Measurements from ENCODE around the gene EML1. TPM values are rescaled to one million over a fixed set of nuclear protein-coding genes. Genes with fewer than 3 reads are reported as not detected.

Gene EML1
- total RNA-seq, 1 experiment from 2014 or later, result 16.1 TPM

DNA sequence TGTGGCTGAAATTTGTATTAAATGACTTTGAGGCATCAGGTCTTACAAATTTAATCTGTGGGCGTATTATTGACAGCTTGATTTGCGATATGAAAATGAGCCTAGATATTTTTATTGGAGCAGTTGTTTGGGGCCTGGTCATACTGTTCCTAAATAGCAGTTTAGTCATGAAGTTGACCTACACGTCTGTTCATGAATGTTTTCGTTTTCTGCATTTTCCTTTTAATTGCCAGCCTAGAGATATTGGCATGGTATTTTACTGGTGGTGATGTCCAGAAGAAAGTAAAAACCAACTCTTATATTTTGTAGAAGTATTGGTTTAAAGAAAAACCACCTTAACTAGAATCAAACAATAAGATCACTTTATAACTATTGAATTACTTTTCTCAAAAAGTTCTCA is 1.8 kb downstream of the EML1 start:
- ATAC-seq (no peak), DNase-seq (ENCODE audit: low spot score) (no peak)
- Mint-ChIP-seq H3K9me3 (no peaks in the 10 kb centered on the region), H3K36me3 (no peaks in the 10 kb centered on the region), H3K27me3 (ENCODE audit: low read depth) (peaks cover 20% of the 10 kb centered on the region), H3K4me1 (peaks cover 22% of the 10 kb centered on the region), H3K27ac (no peak overlapping the region), H3K4me3 (0 out of 2 replicates have a peak overlapping the region, but pooled peaks have one; percentile 70)
- ChIA-PET POLR2A (no interaction called here), CTCF (no interaction called here)
- no peak for TF ChIP-seq PRDM15 (CRISPR knock-in tag; IDR thresholded peaks at IDR 0.05)
- no peak for TF ChIP-seq HMGXB4 (CRISPR knock-in tag; IDR thresholded peaks at IDR 0.05)
- no peak for TF ChIP-seq ZNF317 (CRISPR knock-in tag; IDR thresholded peaks at IDR 0.05; ENCODE audit: borderline replicate concordance, low read depth)
- no peak for TF ChIP-seq SMAD4 (CRISPR knock-in tag; IDR thresholded peaks at IDR 0.05)
- TF ChIP-seq, protein P1, sequence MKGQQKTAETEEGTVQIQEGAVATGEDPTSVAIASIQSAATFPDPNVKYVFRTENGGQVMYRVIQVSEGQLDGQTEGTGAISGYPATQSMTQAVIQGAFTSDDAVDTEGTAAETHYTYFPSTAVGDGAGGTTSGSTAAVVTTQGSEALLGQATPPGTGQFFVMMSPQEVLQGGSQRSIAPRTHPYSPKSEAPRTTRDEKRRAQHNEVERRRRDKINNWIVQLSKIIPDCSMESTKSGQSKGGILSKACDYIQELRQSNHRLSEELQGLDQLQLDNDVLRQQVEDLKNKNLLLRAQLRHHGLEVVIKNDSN (CRISPR knock-in tag; IDR thresholded peaks at IDR 0.05), result no peak
- no peak for TF ChIP-seq NFATC4 (CRISPR knock-in tag; IDR thresholded peaks at IDR 0.05)
- no peak for TF ChIP-seq ZNF138 (CRISPR knock-in tag; conservative IDR thresholded peaks at IDR 0.05)
- TF ChIP-seq E2F4 (CRISPR knock-in tag; IDR thresholded peaks at IDR 0.05; ENCODE audit: borderline replicate concordance, low read depth), result no peak
- TF ChIP-seq, protein P2, sequence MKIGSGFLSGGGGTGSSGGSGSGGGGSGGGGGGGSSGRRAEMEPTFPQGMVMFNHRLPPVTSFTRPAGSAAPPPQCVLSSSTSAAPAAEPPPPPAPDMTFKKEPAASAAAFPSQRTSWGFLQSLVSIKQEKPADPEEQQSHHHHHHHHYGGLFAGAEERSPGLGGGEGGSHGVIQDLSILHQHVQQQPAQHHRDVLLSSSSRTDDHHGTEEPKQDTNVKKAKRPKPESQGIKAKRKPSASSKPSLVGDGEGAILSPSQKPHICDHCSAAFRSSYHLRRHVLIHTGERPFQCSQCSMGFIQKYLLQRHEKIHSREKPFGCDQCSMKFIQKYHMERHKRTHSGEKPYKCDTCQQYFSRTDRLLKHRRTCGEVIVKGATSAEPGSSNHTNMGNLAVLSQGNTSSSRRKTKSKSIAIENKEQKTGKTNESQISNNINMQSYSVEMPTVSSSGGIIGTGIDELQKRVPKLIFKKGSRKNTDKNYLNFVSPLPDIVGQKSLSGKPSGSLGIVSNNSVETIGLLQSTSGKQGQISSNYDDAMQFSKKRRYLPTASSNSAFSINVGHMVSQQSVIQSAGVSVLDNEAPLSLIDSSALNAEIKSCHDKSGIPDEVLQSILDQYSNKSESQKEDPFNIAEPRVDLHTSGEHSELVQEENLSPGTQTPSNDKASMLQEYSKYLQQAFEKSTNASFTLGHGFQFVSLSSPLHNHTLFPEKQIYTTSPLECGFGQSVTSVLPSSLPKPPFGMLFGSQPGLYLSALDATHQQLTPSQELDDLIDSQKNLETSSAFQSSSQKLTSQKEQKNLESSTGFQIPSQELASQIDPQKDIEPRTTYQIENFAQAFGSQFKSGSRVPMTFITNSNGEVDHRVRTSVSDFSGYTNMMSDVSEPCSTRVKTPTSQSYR (CRISPR knock-in tag; IDR thresholded peaks at IDR 0.05), result no peak
- no peak for TF ChIP-seq NFE2L1 (CRISPR knock-in tag; IDR thresholded peaks at IDR 0.05)
- TF ChIP-seq, protein P3, sequence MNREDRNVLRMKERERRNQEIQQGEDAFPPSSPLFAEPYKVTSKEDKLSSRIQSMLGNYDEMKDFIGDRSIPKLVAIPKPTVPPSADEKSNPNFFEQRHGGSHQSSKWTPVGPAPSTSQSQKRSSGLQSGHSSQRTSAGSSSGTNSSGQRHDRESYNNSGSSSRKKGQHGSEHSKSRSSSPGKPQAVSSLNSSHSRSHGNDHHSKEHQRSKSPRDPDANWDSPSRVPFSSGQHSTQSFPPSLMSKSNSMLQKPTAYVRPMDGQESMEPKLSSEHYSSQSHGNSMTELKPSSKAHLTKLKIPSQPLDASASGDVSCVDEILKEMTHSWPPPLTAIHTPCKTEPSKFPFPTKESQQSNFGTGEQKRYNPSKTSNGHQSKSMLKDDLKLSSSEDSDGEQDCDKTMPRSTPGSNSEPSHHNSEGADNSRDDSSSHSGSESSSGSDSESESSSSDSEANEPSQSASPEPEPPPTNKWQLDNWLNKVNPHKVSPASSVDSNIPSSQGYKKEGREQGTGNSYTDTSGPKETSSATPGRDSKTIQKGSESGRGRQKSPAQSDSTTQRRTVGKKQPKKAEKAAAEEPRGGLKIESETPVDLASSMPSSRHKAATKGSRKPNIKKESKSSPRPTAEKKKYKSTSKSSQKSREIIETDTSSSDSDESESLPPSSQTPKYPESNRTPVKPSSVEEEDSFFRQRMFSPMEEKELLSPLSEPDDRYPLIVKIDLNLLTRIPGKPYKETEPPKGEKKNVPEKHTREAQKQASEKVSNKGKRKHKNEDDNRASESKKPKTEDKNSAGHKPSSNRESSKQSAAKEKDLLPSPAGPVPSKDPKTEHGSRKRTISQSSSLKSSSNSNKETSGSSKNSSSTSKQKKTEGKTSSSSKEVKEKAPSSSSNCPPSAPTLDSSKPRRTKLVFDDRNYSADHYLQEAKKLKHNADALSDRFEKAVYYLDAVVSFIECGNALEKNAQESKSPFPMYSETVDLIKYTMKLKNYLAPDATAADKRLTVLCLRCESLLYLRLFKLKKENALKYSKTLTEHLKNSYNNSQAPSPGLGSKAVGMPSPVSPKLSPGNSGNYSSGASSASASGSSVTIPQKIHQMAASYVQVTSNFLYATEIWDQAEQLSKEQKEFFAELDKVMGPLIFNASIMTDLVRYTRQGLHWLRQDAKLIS (CRISPR knock-in tag; IDR thresholded peaks at IDR 0.05; ENCODE audit: borderline replicate concordance), result no peak
- no peak for TF ChIP-seq ATF1 (CRISPR knock-in tag; IDR thresholded peaks at IDR 0.05)
- no peak for TF ChIP-seq KAT7 (CRISPR knock-in tag; IDR thresholded peaks at IDR 0.05; ENCODE audit: borderline replicate concordance)
- TF ChIP-seq SP1 (CRISPR knock-in tag; conservative IDR thresholded peaks at IDR 0.05), result no peak
- no peak for TF ChIP-seq ZNF423 (CRISPR knock-in tag; IDR thresholded peaks at IDR 0.05)
- TF ChIP-seq GTF2I (CRISPR knock-in tag; conservative IDR thresholded peaks at IDR 0.05), result no peak
- TF ChIP-seq TEAD1 (CRISPR knock-in tag; IDR thresholded peaks at IDR 0.05), result no peak
- no peak for TF ChIP-seq GRHL2 (CRISPR knock-in tag; IDR thresholded peaks at IDR 0.05; ENCODE audit: insufficient replicate concordance, severe bottlenecking)
- TF ChIP-seq MLX (CRISPR knock-in tag; IDR thresholded peaks at IDR 0.05), result no peak
- no peak for TF ChIP-seq ZNF263 (CRISPR knock-in tag; IDR thresholded peaks at IDR 0.05; ENCODE audit: low read depth)

Data from WTC11 (cell line).